ENCODE data around the gene TEAD3. TPM values are rescaled to one million over a fixed set of nuclear protein-coding genes. Genes with fewer than 3 reads are reported as not detected.
A peak's percentile ranks its signal among the peaks of the same experiment; 100 is the strongest.

Gene TEAD3
- total RNA-seq, 1 donor from 2014 or later = 17.0 TPM

- peaks cover 11% of the 10 kb centered on the region for H3K4me1 ChIP-seq
- no peak for TF ChIP-seq CTCF (IDR thresholded peaks at IDR 0.05)
Observed at GRCh38 chr6:35501784-35502183, 4.9 kb upstream of the TEAD3 start.

GRCh38 chr6:35500782-35501181 lies 3.9 kb upstream of the TEAD3 start:
- Histone ChIP-seq H3K27ac (no peak overlapping the region), H3K9me3 (no peaks in the 10 kb centered on the region), H3K36me3 (no peaks in the 10 kb centered on the region), H3K4me1 (peaks cover 14% of the 10 kb centered on the region), H3K4me3 (no peak overlapping the region), H3K27me3 (ENCODE audit: low read depth) (peaks cover 28% of the 10 kb centered on the region)
- intact Hi-C loops (cut with DNase I) = no loop called here
- ATAC-seq = no peak
- no peak for TF ChIP-seq CTCF (IDR thresholded peaks at IDR 0.05)
- no peak for DNase-seq

More at GRCh38 chr6:35501784-35502183, 4.9 kb upstream of the TEAD3 start:
- Histone ChIP-seq H3K9me3 (no peaks in the 10 kb centered on the region), H3K27ac (no peak overlapping the region), H3K4me3 (no peak overlapping the region), H3K36me3 (no peaks in the 10 kb centered on the region), H3K27me3 (ENCODE audit: low read depth) (peaks cover 33% of the 10 kb centered on the region)
- intact Hi-C loops (cut with DNase I) = no loop called here
- ATAC-seq = no peak
- no peak for DNase-seq

- ATAC-seq (no peak), DNase-seq (no peak)
- Histone ChIP-seq H3K9me3 (no peaks in the 10 kb centered on the region), H3K27ac (no peak overlapping the region), H3K27me3 (ENCODE audit: low read depth) (peaks cover 24% of the 10 kb centered on the region), H3K4me1 (peaks cover 28% of the 10 kb centered on the region), H3K4me3 (no peak overlapping the region), H3K36me3 (no peaks in the 10 kb centered on the region)
- intact Hi-C loops (cut with DNase I) = no loop called here
- TF ChIP-seq CTCF (IDR thresholded peaks at IDR 0.05) = no peak
Observed at GRCh38 chr6:35499372-35499771, 2.5 kb upstream of the TEAD3 start.

- DNase-seq (no peak), ATAC-seq (no peak)
- no peaks in the 10 kb centered on the region for H3K9me3 ChIP-seq
- H3K4me1 ChIP-seq = peaks cover 37% of the 10 kb centered on the region
- peak overlapping the region; percentile 92 for H3K27ac ChIP-seq
- H3K4me3 ChIP-seq = peak overlapping the region; percentile 68
- intact Hi-C loops (cut with DNase I) = no loop called here
- no peaks in the 10 kb centered on the region for H3K36me3 ChIP-seq
- H3K27me3 ChIP-seq (ENCODE audit: low read depth) = peaks cover 17% of the 10 kb centered on the region
- no peak for TF ChIP-seq CTCF (IDR thresholded peaks at IDR 0.05)
Observed at GRCh38 chr6:35498422-35499067, 1.7 kb upstream of the TEAD3 start.

- DNase-seq = peak; percentile 77
- ATAC-seq = peak; percentile 54 to 70
- Histone ChIP-seq H3K36me3 (no peaks in the 10 kb centered on the region), H3K9me3 (no peaks in the 10 kb centered on the region), H3K4me3 (peak overlapping the region; percentile 68), H3K4me1 (peaks cover 43% of the 10 kb centered on the region), H3K27me3 (ENCODE audit: low read depth) (peaks cover 14% of the 10 kb centered on the region), H3K27ac (peak overlapping the region; percentile 92)
- no peak for TF ChIP-seq CTCF (IDR thresholded peaks at IDR 0.05)
- intact Hi-C loops (cut with DNase I) = no loop called here
Observed at GRCh38 chr6:35497571-35498421, 917 bp upstream of the TEAD3 start.
